GM13976 (cell line): ENCODE results near the gene TOMM40L.

Source experiments
- DNase-seq: peaks from one replicate; pipeline ENCODE4 v3.0.0; 2012; ENCODE audit warnings: low spot score
- CTCF ChIP-seq: IDR thresholded peaks from 2 replicates; pipeline ENCODE4 v1.5.1; 2012; ENCODE audit warnings: borderline replicate concordance, mild to moderate bottlenecking; ENCODE audit not compliant: insufficient read depth; ENCODE audit errors: extremely low read depth, missing control alignments, control extremely low read depth
- in situ Hi-C: fragments of 300-500 bp; cut with MboI; formaldehyde crosslinking; loops from one replicate; pipeline ENCODE4 v1.12.0; 2022; ENCODE audit warnings: low sequenced_read_pairs, mixed read lengths, inconsistent platforms; ENCODE audit not compliant: unreplicated experiment

TOMM40L gene

GRCh38 chr1:161182214-161182613 lies 43.6 kb upstream of the TOMM40L start:
- DNase-seq, result peak; percentile 43
- in situ Hi-C loops, result no loop called here
- no peak for TF ChIP-seq CTCF

- in situ Hi-C loops, result no loop called here
- TF ChIP-seq CTCF, result no peak
- peak; percentile 85 for DNase-seq
These were observed 40.6 kb upstream of the TOMM40L start for GRCh38 chr1:161185282-161185682.

GRCh38 chr1:161185732-161186311 lies 40.0 kb upstream of the TOMM40L start:
- in situ Hi-C loops, result no loop called here
- DNase-seq, result no peak
- TF ChIP-seq CTCF, result no peak

GRCh38 chr1:161187311-161187710 lies 38.5 kb upstream of the TOMM40L start:
- in situ Hi-C loops, result no loop called here
- no peak for TF ChIP-seq CTCF
- no peak for DNase-seq

GRCh38 chr1:161188381-161188780 lies 37.5 kb upstream of the TOMM40L start:
- TF ChIP-seq CTCF, result no peak
- no peak for DNase-seq
- in situ Hi-C loops, result no loop called here

GRCh38 chr1:161189036-161189435 lies 36.8 kb upstream of the TOMM40L start:
- DNase-seq, result no peak
- no peak for TF ChIP-seq CTCF
- in situ Hi-C loops, result no loop called here
